Cardiac fibroblast (primary cell): ENCODE results near the gene IFIT2.

Experiments used
- DNase-seq, 2 donors: peaks; one replicate each; pipeline versions ENCODE4 v3.0.0 to v3.0.0-alpha.2; 2010; ENCODE audit warnings: low read depth in 2 of 2
- H3K4me3 ChIP-seq, 2 donors: replicated peaks in 1 of 2; 1 replicate in 1 of 2; 2 replicates in 1 of 2; pipeline ENCODE4 v1.5.1; 2011; ENCODE audit warnings: low read depth in 2 of 2, low read length in 2 of 2, mild to moderate bottlenecking in 2 of 2, moderate library complexity in 1 of 2
- CTCF ChIP-seq: IDR thresholded peaks from one replicate; pipeline ENCODE4 v1.5.1; 2011; ENCODE audit warnings: low read depth, mild to moderate bottlenecking, low read length, inconsistent platforms

The IFIT2 gene

GRCh38 chr10:89357096-89357495 is 55.2 kb downstream of the IFIT2 start:
- TF ChIP-seq CTCF: no peak
- no peak for DNase-seq
- no peak overlapping the region for H3K4me3 ChIP-seq

GRCh38 chr10:89357975-89358374 is 56.1 kb downstream of the IFIT2 start:
- DNase-seq: no peak
- H3K4me3 ChIP-seq: no peak overlapping the region
- TF ChIP-seq CTCF: no peak
